ENCODE results near the gene ALK. TPM values are rescaled to one million over a fixed set of nuclear protein-coding genes. Genes with fewer than 3 reads are reported as not detected.

Gene ALK
- polyA plus RNA-seq, 1 of the 3 experiments (the other 2 are of a cell fraction): 0.30 TPM

- TF ChIP-seq TEAD4 (IDR thresholded peaks at IDR 0.05; ENCODE audit: borderline replicate concordance, insufficient read depth): no peak
- no peak for TF ChIP-seq RXRA (IDR thresholded peaks at IDR 0.05; ENCODE audit: borderline replicate concordance, low read depth)
- no peak for TF ChIP-seq MAX (IDR thresholded peaks at IDR 0.05; ENCODE audit: low read depth)
- no peak for TF ChIP-seq ELF1 (IDR thresholded peaks at IDR 0.05)
- TF ChIP-seq RFX5 (IDR thresholded peaks at IDR 0.05; ENCODE audit: low read length): no peak
- TF ChIP-seq TCF12 (IDR thresholded peaks at IDR 0.05): no peak
- no peak for TF ChIP-seq POLR2AphosphoS5 (IDR thresholded peaks at IDR 0.05; ENCODE audit: low read depth, low read length)
- TF ChIP-seq JUND (IDR thresholded peaks at IDR 0.05): no peak
- TF ChIP-seq GATA2 (CRISPR knock-in tag; IDR thresholded peaks at IDR 0.05): no peak
- no peak for TF ChIP-seq PBX3 (IDR thresholded peaks at IDR 0.05)
- TF ChIP-seq, protein P1, sequence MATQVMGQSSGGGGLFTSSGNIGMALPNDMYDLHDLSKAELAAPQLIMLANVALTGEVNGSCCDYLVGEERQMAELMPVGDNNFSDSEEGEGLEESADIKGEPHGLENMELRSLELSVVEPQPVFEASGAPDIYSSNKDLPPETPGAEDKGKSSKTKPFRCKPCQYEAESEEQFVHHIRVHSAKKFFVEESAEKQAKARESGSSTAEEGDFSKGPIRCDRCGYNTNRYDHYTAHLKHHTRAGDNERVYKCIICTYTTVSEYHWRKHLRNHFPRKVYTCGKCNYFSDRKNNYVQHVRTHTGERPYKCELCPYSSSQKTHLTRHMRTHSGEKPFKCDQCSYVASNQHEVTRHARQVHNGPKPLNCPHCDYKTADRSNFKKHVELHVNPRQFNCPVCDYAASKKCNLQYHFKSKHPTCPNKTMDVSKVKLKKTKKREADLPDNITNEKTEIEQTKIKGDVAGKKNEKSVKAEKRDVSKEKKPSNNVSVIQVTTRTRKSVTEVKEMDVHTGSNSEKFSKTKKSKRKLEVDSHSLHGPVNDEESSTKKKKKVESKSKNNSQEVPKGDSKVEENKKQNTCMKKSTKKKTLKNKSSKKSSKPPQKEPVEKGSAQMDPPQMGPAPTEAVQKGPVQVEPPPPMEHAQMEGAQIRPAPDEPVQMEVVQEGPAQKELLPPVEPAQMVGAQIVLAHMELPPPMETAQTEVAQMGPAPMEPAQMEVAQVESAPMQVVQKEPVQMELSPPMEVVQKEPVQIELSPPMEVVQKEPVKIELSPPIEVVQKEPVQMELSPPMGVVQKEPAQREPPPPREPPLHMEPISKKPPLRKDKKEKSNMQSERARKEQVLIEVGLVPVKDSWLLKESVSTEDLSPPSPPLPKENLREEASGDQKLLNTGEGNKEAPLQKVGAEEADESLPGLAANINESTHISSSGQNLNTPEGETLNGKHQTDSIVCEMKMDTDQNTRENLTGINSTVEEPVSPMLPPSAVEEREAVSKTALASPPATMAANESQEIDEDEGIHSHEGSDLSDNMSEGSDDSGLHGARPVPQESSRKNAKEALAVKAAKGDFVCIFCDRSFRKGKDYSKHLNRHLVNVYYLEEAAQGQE (IDR thresholded peaks at IDR 0.05; ENCODE audit: low read depth, low read length): no peak
- TF ChIP-seq MXI1 (IDR thresholded peaks at IDR 0.05; ENCODE audit: low read depth, low read length): no peak
- TF ChIP-seq FOXJ3 (CRISPR knock-in tag; IDR thresholded peaks at IDR 0.05): no peak
- POLR2A ChIA-PET: no interaction called here
- no peaks in the 10 kb centered on the region for H3F3A ChIP-seq (replicated peaks; ENCODE audit: insufficient read depth)
- H2AFZ ChIP-seq (ENCODE audit: low read depth): no peak overlapping the region
- H3K4me1 ChIP-seq (ENCODE audit: control insufficient read depth in 1 of 2, insufficient read depth in 2 of 2, low read depth in 1 of 2, low read length in 1 of 2): peaks cover 0 to 47% of the 10 kb centered on the region in 2 experiments; a peak in 3 of 4 replicates
- no peak overlapping the region for H3K4me2 ChIP-seq
- H3K4me3 ChIP-seq (ENCODE audit: low read depth in 2 of 2, low read length in 1 of 2): no peak overlapping the region
- CTCF ChIA-PET: interaction anchor here (1.2 kb wide), 1 partner anchor 50 kb away, joined by 4 read pairs; no protein-coding TSS in a partner anchor
- H3K9me2 ChIP-seq: no peaks in the 10 kb centered on the region
- peak overlapping the region in 1 of 2 experiments; percentile 100; a peak in 2 of 4 replicates for H3K27ac ChIP-seq (ENCODE audit: low read depth in 2 of 2, low read length in 1 of 2)
- H3K9me3 ChIP-seq: no peaks in the 10 kb centered on the region
- 32% methylated on average over 4 of the region's 4 CpGs for WGBS (ENCODE audit: low lambda C conversion rate)
- H3K79me2 ChIP-seq (ENCODE audit: insufficient read depth): no peaks in the 10 kb centered on the region
- H3K36me3 ChIP-seq (replicated peaks in 1 of 2; ENCODE audit: control insufficient read depth in 1 of 2, insufficient read depth in 2 of 2, low read length in 1 of 2): no peaks in the 10 kb centered on the region
- no peak overlapping the region for H3K9ac ChIP-seq
- no peaks in the 10 kb centered on the region for H4K20me1 ChIP-seq (ENCODE audit: insufficient read depth)
- no peak for DNase-seq
- H3K27me3 ChIP-seq (ENCODE audit: insufficient read depth): peaks cover 6% of the 10 kb centered on the region; the same call in 1 of the 2 replicates
These were observed 662.2 kb downstream of the ALK start for GRCh38 chr2:29259221-29259620.

- CTCF ChIA-PET: no interaction called here
- no peak for DNase-seq
- peaks cover 6% of the 10 kb centered on the region; the same call in 1 of the 2 replicates for H3K27me3 ChIP-seq (ENCODE audit: insufficient read depth)
- peaks cover 0 to 33% of the 10 kb centered on the region in 2 experiments; a peak in 2 of 4 replicates for H3K4me1 ChIP-seq (ENCODE audit: control insufficient read depth in 1 of 2, insufficient read depth in 2 of 2, low read depth in 1 of 2, low read length in 1 of 2)
- no peaks in the 10 kb centered on the region for H3K9me2 ChIP-seq
- H3K36me3 ChIP-seq (replicated peaks in 1 of 2; ENCODE audit: control insufficient read depth in 1 of 2, insufficient read depth in 2 of 2, low read length in 1 of 2): no peaks in the 10 kb centered on the region
- H3F3A ChIP-seq (replicated peaks; ENCODE audit: insufficient read depth): no peaks in the 10 kb centered on the region
- H3K79me2 ChIP-seq (ENCODE audit: insufficient read depth): no peaks in the 10 kb centered on the region
- no peak overlapping the region for H3K4me3 ChIP-seq (ENCODE audit: low read depth in 2 of 2, low read length in 1 of 2)
- H3K27ac ChIP-seq (ENCODE audit: low read depth in 2 of 2, low read length in 1 of 2): peak overlapping the region in 1 of 2 experiments; percentile 58; a peak in 1 of 4 replicates
- H4K20me1 ChIP-seq (ENCODE audit: insufficient read depth): no peaks in the 10 kb centered on the region
- no peak overlapping the region for H3K9ac ChIP-seq
- no peaks in the 10 kb centered on the region for H3K9me3 ChIP-seq
- no peak overlapping the region for H2AFZ ChIP-seq (ENCODE audit: low read depth)
- H3K4me2 ChIP-seq: no peak overlapping the region
- POLR2A ChIA-PET: no interaction called here
- 33% methylated on average over 2 of the region's 2 CpGs for WGBS (ENCODE audit: low lambda C conversion rate)
- TF ChIP-seq SIN3A (IDR thresholded peaks at IDR 0.05; ENCODE audit: borderline replicate concordance, low read depth, low read length): no peak
- TF ChIP-seq ELF1 (IDR thresholded peaks at IDR 0.05): no peak
- TF ChIP-seq RCOR1 (IDR thresholded peaks at IDR 0.05; ENCODE audit: low read length): no peak
- TF ChIP-seq YY1 (IDR thresholded peaks at IDR 0.05; ENCODE audit: low read depth): no peak
- no peak for TF ChIP-seq GATA2 (CRISPR knock-in tag; IDR thresholded peaks at IDR 0.05)
- no peak for TF ChIP-seq POLR2AphosphoS5 (IDR thresholded peaks at IDR 0.05; ENCODE audit: low read depth, low read length)
- TF ChIP-seq NFIC (IDR thresholded peaks at IDR 0.05; ENCODE audit: borderline replicate concordance): no peak
- no peak for TF ChIP-seq FOXM1 (IDR thresholded peaks at IDR 0.05; ENCODE audit: low read depth)
- no peak for TF ChIP-seq PBX3 (IDR thresholded peaks at IDR 0.05)
- TF ChIP-seq, protein P2, sequence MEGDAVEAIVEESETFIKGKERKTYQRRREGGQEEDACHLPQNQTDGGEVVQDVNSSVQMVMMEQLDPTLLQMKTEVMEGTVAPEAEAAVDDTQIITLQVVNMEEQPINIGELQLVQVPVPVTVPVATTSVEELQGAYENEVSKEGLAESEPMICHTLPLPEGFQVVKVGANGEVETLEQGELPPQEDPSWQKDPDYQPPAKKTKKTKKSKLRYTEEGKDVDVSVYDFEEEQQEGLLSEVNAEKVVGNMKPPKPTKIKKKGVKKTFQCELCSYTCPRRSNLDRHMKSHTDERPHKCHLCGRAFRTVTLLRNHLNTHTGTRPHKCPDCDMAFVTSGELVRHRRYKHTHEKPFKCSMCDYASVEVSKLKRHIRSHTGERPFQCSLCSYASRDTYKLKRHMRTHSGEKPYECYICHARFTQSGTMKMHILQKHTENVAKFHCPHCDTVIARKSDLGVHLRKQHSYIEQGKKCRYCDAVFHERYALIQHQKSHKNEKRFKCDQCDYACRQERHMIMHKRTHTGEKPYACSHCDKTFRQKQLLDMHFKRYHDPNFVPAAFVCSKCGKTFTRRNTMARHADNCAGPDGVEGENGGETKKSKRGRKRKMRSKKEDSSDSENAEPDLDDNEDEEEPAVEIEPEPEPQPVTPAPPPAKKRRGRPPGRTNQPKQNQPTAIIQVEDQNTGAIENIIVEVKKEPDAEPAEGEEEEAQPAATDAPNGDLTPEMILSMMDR (IDR thresholded peaks at IDR 0.05): no peak
These were observed 666.4 kb downstream of the ALK start for GRCh38 chr2:29255004-29255403.
